GF-D8 (cell line): ENCODE results near the gene RBM45.
"Not testable (repeated sequence)": the region's sequence is repeated elsewhere in the genome, so short reads cannot be mapped to it uniquely, and the experiment has no call there.

ENCODE experiments used
- DNase-seq: peaks from one replicate; lab custom pipeline; 2025; lab: John Stamatoyannopoulos, UW

The RBM45 gene, protein sequence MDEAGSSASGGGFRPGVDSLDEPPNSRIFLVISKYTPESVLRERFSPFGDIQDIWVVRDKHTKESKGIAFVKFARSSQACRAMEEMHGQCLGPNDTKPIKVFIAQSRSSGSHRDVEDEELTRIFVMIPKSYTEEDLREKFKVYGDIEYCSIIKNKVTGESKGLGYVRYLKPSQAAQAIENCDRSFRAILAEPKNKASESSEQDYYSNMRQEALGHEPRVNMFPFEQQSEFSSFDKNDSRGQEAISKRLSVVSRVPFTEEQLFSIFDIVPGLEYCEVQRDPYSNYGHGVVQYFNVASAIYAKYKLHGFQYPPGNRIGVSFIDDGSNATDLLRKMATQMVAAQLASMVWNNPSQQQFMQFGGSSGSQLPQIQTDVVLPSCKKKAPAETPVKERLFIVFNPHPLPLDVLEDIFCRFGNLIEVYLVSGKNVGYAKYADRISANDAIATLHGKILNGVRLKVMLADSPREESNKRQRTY

GRCh38 chr2:178112202-178113152, at the start of gene RBM45:
TSS of gene RBM45 (plus strand) at chr2:178112437. CDS start at chr2:178112547, 110 bp downstream.
- DNase-seq: peak; percentile 58

DNA sequence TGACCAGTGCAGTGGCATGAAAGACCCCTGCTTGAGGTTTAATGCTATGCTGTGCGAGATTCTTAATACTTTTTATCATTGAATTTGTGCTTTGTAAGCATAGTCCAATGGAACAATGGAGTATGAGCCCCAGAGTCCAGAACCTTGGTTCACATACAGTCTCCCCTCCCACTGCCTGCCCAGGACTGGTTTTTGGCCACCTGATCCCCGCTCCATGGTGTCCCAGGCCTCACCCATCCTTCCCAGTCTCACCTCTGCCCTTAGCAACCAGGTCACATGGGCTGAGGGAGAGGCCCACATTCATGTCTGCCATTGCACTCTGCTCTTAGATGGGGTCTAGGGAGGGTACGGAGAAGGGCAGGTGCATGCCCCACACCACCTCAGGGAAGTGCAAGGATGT, 45.9 kb upstream of the RBM45 start:
- no peak for DNase-seq

GRCh38 chr2:178066890-178067669, 45.2 kb upstream of the RBM45 start:
- DNase-seq: no peak

- DNase-seq: no peak
Observed at GRCh38 chr2:178068823-178069454, 43.3 kb upstream of the RBM45 start.

GRCh38 chr2:178069551-178069950, 42.7 kb upstream of the RBM45 start:
- no peak for DNase-seq

- no peak for DNase-seq
Observed at GRCh38 chr2:178070824-178071223, 41.4 kb upstream of the RBM45 start.

DNA sequence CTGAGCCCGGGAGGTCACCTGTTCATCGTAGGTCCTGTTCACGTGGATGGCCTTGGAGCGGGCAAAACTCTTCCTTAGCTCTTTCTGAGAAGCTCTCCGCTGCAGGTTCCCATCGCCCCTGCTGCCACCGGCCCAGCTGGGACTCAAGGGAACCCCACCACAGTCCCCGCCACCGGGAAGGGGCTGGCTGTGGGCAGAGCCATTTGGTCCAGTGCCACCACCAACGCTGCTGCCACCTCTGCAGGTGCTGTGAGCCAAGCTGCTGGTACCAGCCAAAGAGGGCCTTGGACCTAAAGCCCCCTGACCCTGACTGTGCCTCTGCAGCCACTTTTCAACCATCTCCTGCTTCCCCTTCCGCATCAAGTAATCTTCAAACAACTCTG, 40.2 kb upstream of the RBM45 start:
- DNase-seq: no peak

- no peak for DNase-seq
Observed at GRCh38 chr2:178072383-178073301, 39.6 kb upstream of the RBM45 start, which contains the start of gene PDE11A. TSS of gene PDE11A (minus strand) at chr2:178072777. CDS start at chr2:178072437, 340 bp downstream.

- no peak for DNase-seq
Observed at GRCh38 chr2:178074123-178075005, 37.9 kb upstream of the RBM45 start.

GRCh38 chr2:178075006-178075326, 37.3 kb upstream of the RBM45 start:
- no peak for DNase-seq

DNA sequence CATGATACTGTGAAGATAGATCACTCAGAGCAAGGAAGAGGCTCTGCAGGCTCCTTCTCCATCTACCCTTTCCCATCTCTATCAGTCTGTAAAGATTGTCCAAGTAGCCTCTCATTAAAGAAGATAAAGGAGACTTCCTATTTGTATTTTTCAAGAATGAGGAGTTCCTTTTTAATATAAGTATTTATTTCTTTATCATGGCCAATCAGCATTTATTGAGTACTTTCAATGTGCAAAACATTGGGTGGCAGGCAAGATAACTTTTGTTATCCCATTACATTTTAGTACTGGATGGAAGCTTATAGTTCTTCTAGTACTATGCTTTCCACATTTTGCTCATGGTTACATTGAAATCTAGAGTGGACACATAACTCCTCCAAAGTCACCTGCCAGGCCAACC, 36.1 kb upstream of the RBM45 start:
- no peak for DNase-seq

DNA sequence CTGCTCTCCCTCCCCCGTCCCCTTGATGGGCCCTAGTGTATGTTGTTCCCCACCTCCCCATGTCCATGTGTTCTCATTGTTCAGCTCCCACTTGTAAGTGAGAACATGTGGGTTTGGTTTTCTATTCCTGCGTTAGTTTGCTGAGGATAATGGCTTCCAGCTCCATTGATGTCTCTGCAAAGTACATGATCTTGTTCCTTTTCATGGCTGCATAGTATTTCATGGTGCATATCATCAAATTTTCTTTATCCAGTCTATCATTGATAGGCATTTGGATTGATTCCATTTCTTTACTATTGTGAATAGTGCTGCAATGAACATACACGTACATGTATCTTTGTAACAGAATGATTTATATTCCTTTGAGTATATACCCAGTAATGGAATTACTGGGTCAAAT, 33.0 kb upstream of the RBM45 start:
- DNase-seq: not testable (repeated sequence)

DNA sequence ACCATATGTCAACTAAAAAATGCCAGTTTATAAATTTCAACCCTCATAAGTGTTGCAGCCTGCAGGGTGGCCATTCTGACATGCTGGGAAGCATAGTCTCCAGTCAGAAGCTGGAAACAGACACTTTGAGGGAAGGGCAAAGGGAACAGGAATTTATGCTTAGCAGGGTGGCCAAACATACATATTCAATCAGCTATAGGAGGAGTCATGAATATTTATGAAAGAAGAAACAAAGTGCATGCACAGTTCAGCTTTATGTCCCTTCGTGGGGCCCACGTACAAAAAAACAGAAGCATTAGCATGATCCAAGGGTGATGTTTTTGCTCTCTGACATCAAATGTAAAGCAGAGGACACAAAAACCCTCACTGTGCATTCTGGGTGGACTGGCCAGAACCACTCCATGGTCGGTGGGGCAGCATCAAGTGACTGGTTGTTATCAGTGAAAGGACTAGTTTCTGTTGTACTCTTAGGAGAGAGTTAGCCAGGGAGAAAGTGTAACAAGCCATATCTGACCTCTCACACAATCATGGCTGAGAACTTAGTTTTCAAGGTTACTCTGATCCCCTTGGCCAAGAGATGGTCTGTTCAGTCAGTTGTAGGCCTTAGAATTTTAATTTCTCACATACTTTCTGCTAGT, 29.7 kb upstream of the RBM45 start:
- DNase-seq: no peak

- no peak for DNase-seq
Observed at GRCh38 chr2:178084273-178084672, 28.0 kb upstream of the RBM45 start.

- no peak for DNase-seq
Observed at GRCh38 chr2:178088774-178089270, 23.4 kb upstream of the RBM45 start.

DNA sequence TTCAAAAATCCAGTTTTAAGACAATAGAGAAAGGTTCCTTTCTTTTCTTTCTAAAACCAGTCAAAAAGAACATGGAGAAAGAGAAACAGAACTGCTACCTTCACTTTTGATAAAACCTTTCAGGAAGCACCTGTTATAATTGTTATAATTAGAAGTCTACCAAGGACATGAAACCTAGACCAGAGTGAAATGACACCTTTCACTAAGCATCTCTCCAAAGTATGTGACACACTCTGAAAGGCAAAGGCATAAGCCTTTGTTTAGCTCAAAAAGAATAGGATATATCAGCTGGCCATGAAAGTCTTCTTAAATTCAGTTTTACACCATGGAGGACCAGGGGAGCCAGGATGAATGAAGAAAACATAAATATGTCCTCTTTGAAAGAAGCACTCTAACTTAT, 18.8 kb upstream of the RBM45 start:
- DNase-seq: no peak

- DNase-seq: no peak
Observed at GRCh38 chr2:178101321-178102079, 10.7 kb upstream of the RBM45 start.

DNA sequence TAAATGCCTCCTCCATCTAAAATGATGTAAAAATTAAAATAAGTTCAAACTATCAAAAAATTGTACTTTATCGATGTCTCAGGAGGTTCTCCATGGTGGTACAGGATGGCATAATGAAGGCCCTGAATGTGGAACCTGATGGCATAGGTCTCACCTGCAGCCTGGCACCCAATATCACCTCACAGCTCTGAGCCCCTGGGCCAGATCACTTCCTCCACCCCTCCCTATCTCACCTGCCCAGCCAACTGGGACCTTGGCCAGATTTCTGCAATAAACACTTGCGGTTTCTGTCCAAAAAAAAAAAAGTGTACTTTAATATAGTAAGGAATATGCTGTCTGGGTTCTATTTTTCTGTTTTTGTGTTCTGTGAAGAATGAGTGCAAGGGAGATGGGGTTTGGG, 6.7 kb upstream of the RBM45 start:
- no peak for DNase-seq
